Activated CD4-positive, alpha-beta T cell treated with anti-CD3 and anti-CD28 coated beads, Interleukin-10, Interleukin-2, amounts not matched to agents 100 ng/mL and 50 ng/mL, durations not matched to agents 16 hours and 8 hours (primary cell): Measurements from ENCODE around the gene ATXN7.
A peak's percentile ranks its signal among the peaks of the same experiment; 100 is the strongest.

Experiments used
- DNase-seq: peaks from one replicate; pipeline ENCODE4 v3.0.0-alpha.2; 2020

The ATXN7 gene

GRCh38 chr3:63937661-63938651 is 74.3 kb downstream of the ATXN7 start:
- peak; percentile 28 for DNase-seq

- no peak for DNase-seq
Measured at GRCh38 chr3:63940389-63940757, 76.7 kb downstream of the ATXN7 start.

GRCh38 chr3:63942528-63942927 is 78.9 kb downstream of the ATXN7 start:
- no peak for DNase-seq

GRCh38 chr3:63943678-63944077 is 80.0 kb downstream of the ATXN7 start:
- DNase-seq = no peak

GRCh38 chr3:63945558-63946096 is 82.0 kb downstream of the ATXN7 start:
- no peak for DNase-seq

- DNase-seq = no peak
Measured at GRCh38 chr3:63946753-63947152, 83.1 kb downstream of the ATXN7 start.

- no peak for DNase-seq
Measured at GRCh38 chr3:63947594-63947993, 83.9 kb downstream of the ATXN7 start.

GRCh38 chr3:63949005-63949404 is 85.3 kb downstream of the ATXN7 start:
- no peak for DNase-seq

GRCh38 chr3:63950698-63951097 is 87.0 kb downstream of the ATXN7 start:
- no peak for DNase-seq

- DNase-seq = no peak
Measured at GRCh38 chr3:63951492-63952247, 88.0 kb downstream of the ATXN7 start.

- DNase-seq = no peak
Measured at GRCh38 chr3:63952248-63952594, 88.6 kb downstream of the ATXN7 start.

- DNase-seq = no peak
Measured at GRCh38 chr3:63954182-63954581, 90.5 kb downstream of the ATXN7 start.

GRCh38 chr3:63955036-63955650 is 91.5 kb downstream of the ATXN7 start:
- DNase-seq = no peak

- DNase-seq = no peak
Measured at GRCh38 chr3:63955830-63956545, 92.3 kb downstream of the ATXN7 start.

- no peak for DNase-seq
Measured at GRCh38 chr3:63959146-63959545, 95.5 kb downstream of the ATXN7 start.

GRCh38 chr3:63960048-63960711 is 96.5 kb downstream of the ATXN7 start:
- no peak for DNase-seq

- peak; percentile 69 for DNase-seq
Measured at GRCh38 chr3:63961891-63962290, 98.2 kb downstream of the ATXN7 start.

- DNase-seq = no peak
Measured at GRCh38 chr3:63963496-63963895, 99.8 kb downstream of the ATXN7 start.

- DNase-seq = peak; percentile 47
Measured at GRCh38 chr3:63964681-63965485, 101.2 kb downstream of the ATXN7 start.

- no peak for DNase-seq
Measured at GRCh38 chr3:63966007-63966406, 102.3 kb downstream of the ATXN7 start.

GRCh38 chr3:63966871-63967270 is 103.2 kb downstream of the ATXN7 start:
- no peak for DNase-seq
